ENCODE results near the gene MARCHF11. TPM values are rescaled to one million over a fixed set of nuclear protein-coding genes. Genes with fewer than 3 reads are reported as not detected.

The MARCHF11 gene
- total RNA-seq, 2 donors from 2014 or later: 0.24 to 0.33 TPM

GRCh38 chr5:16081376-16081955 lies 98.1 kb downstream of the MARCHF11 start:
- no peak overlapping the region for H3K27ac ChIP-seq
- no peak for DNase-seq (ENCODE audit: low spot score)
- no peak overlapping the region for H3K4me3 ChIP-seq
- H3K36me3 ChIP-seq: no peaks in the 10 kb centered on the region
- no peaks in the 10 kb centered on the region for H3K4me1 ChIP-seq
- H3K9me3 ChIP-seq: no peaks in the 10 kb centered on the region
- no peak for TF ChIP-seq CTCF (IDR thresholded peaks at IDR 0.05)
- no peaks in the 10 kb centered on the region for H3K27me3 ChIP-seq

- DNase-seq (ENCODE audit: low spot score): no peak
- H3K4me1 ChIP-seq: no peaks in the 10 kb centered on the region
- no peak for TF ChIP-seq CTCF (IDR thresholded peaks at IDR 0.05)
These were observed 102.9 kb downstream of the MARCHF11 start for GRCh38 chr5:16076657-16077056.

GRCh38 chr5:16074358-16074757 lies 105.2 kb downstream of the MARCHF11 start:
- Histone ChIP-seq H3K9me3 (no peaks in the 10 kb centered on the region), H3K27ac (no peak overlapping the region), H3K36me3 (no peaks in the 10 kb centered on the region), H3K4me1 (no peaks in the 10 kb centered on the region), H3K27me3 (no peaks in the 10 kb centered on the region), H3K4me3 (no peak overlapping the region)
- no peak for TF ChIP-seq CTCF (IDR thresholded peaks at IDR 0.05)
- DNase-seq (ENCODE audit: low spot score): no peak

More at GRCh38 chr5:16076657-16077056, 102.9 kb downstream of the MARCHF11 start:
- Histone ChIP-seq H3K4me3 (no peak overlapping the region), H3K27me3 (no peaks in the 10 kb centered on the region), H3K36me3 (no peaks in the 10 kb centered on the region), H3K9me3 (no peaks in the 10 kb centered on the region), H3K27ac (no peak overlapping the region)

GRCh38 chr5:16072616-16073015 lies 107.0 kb downstream of the MARCHF11 start:
- Histone ChIP-seq H3K27me3 (no peaks in the 10 kb centered on the region), H3K27ac (no peak overlapping the region), H3K36me3 (no peaks in the 10 kb centered on the region), H3K9me3 (no peaks in the 10 kb centered on the region), H3K4me3 (no peak overlapping the region), H3K4me1 (no peaks in the 10 kb centered on the region)
- no peak for DNase-seq (ENCODE audit: low spot score)
- TF ChIP-seq CTCF (IDR thresholded peaks at IDR 0.05): no peak

- H3K9me3 ChIP-seq: no peaks in the 10 kb centered on the region
- no peak overlapping the region for H3K4me3 ChIP-seq
- H3K27me3 ChIP-seq: no peaks in the 10 kb centered on the region
- H3K4me1 ChIP-seq: no peaks in the 10 kb centered on the region
- TF ChIP-seq CTCF (IDR thresholded peaks at IDR 0.05): no peak
- no peaks in the 10 kb centered on the region for H3K36me3 ChIP-seq
- DNase-seq (ENCODE audit: low spot score): no peak
- no peak overlapping the region for H3K27ac ChIP-seq
These were observed 112.2 kb downstream of the MARCHF11 start for GRCh38 chr5:16067415-16067814.

- Histone ChIP-seq H3K4me1 (no peaks in the 10 kb centered on the region), H3K27me3 (no peaks in the 10 kb centered on the region), H3K27ac (no peak overlapping the region), H3K4me3 (no peak overlapping the region), H3K36me3 (no peaks in the 10 kb centered on the region), H3K9me3 (no peaks in the 10 kb centered on the region)
- no peak for DNase-seq (ENCODE audit: low spot score)
- no peak for TF ChIP-seq CTCF (IDR thresholded peaks at IDR 0.05)
These were observed 112.8 kb downstream of the MARCHF11 start for GRCh38 chr5:16066810-16067209.
